HG02678 (cell line): ENCODE results near the gene POT1.
A peak's percentile ranks its signal among the peaks of the same experiment; 100 is the strongest.
"Not testable (repeated sequence)": the region's sequence is repeated elsewhere in the genome, so short reads cannot be mapped to it uniquely, and the experiment has no call there.

Experiments used
- ATAC-seq: cut with Tn5 transposase; IDR thresholded peaks from one replicate; pipeline ENCODE4 v1.9.1; 2021; ENCODE audit warnings: mild to moderate bottlenecking, moderate library complexity; ENCODE audit not compliant: unreplicated experiment

The POT1 gene, protein sequence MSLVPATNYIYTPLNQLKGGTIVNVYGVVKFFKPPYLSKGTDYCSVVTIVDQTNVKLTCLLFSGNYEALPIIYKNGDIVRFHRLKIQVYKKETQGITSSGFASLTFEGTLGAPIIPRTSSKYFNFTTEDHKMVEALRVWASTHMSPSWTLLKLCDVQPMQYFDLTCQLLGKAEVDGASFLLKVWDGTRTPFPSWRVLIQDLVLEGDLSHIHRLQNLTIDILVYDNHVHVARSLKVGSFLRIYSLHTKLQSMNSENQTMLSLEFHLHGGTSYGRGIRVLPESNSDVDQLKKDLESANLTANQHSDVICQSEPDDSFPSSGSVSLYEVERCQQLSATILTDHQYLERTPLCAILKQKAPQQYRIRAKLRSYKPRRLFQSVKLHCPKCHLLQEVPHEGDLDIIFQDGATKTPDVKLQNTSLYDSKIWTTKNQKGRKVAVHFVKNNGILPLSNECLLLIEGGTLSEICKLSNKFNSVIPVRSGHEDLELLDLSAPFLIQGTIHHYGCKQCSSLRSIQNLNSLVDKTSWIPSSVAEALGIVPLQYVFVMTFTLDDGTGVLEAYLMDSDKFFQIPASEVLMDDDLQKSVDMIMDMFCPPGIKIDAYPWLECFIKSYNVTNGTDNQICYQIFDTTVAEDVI

DNA sequence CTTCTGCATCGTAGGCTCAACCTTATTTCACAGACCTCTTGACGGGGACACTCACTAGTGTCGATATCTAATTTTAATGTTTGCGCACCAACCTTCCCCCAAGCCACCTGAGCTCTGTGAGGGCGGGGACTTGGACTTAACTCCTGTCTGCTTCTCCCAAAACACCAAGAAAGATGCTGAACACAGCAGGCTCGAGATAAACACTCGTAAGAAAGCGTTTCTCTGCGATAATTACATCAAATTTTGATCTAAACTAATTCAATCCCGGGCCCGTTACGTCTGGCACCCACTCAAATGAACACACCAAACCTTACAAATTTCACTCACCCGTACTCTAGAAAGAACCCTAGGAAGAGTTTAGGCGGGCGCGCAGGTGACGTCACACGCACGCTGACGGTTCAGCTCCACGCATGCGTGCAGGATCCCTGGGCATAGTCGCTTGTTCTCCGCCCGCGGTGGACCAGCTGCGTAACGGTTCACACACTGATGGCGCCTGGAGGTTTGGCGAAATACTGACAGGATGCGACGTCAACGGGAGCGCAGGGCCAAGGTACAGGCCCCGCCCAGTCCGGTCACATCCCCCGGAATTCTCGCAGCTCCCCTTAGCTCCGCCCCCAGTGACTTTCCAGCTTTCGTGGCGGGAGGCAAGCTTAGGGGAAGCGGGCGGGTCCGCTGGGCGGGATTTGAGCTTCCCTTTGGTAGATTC, at the start of gene POT1:
POT1 (minus strand) TSS at position 359 of the 706 bp plus-strand sequence. CDS start 32,652 bp downstream, outside the sequence.
- ATAC-seq = peak; percentile 100

DNA sequence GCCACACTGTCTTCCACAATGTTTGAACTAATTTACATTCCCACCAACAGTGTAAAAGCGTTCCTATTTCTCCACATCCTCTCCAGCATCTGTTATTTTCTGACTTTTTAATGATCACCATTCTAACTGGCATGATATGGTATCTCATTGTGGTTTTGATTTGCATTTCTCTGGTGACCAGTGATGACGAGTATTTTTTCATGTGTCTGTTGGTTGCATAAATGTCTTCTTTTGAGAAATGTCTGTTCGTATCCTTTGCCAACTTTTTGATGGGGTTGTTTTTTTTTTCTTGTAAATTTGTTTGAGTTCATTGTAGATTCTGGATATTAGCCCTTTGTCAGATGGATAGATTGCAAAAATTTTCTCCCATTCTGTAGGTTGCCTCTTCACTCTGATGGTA, 45.5 kb upstream of the POT1 start:
- not testable (repeated sequence) for ATAC-seq

DNA sequence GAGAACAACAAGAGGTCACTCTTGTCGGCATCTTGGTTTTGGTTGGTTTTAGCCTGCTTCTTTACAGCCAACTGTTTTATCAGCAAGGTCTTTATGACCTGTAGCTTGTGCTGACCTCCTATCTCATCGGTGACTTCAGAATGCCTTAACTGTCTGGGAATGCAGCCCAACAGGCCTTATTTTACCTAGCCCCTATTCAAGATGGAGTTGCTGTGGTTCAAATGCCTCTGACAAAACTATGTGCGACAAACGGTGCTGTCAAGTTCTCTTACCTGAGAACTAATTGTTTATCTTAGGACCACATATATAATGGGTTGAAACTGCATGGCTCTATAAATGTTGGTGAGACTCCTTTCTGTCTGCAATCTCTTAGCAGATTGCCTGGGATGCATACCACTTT, 35.9 kb upstream of the POT1 start:
- no peak for ATAC-seq

DNA sequence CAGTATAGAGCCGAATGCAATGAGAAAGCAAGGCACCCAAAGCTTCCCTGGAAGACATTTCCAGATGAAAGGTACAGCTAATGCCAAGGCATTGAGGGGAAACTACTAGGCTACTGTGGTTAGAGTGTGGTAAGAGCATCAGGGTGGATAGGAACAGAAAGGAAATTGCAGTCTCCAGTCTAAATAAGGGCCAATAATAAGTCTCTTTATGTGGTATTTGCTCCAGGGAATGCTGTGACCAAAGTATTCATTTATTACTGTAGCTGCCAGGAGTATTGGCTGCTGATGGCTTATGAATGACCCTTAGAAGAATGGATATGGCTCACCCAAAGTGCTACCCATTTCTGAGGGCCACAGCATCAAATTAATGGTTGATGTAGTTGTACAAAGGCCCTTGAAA, 30.1 kb upstream of the POT1 start:
- no peak for ATAC-seq

DNA sequence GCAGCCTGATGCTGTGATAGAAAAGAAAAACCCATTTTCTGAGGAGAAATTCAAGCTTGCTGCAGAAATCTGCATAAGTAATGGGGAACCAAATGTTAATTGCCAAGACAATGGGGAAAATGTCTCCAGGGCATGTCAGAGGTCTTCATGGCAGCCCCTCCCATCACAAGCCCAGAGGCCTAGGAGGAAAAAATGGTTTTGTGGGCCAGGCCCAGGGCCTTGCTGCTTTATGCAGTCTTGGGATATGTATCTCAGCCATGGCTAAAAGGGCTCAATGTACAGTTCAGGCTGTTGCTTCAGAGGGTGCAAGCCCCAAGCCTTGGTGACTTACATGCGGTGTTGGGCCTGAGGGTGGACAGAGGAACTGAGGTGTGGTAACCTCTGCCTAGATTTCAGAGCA, 28.3 kb upstream of the POT1 start:
- not testable (repeated sequence) for ATAC-seq

DNA sequence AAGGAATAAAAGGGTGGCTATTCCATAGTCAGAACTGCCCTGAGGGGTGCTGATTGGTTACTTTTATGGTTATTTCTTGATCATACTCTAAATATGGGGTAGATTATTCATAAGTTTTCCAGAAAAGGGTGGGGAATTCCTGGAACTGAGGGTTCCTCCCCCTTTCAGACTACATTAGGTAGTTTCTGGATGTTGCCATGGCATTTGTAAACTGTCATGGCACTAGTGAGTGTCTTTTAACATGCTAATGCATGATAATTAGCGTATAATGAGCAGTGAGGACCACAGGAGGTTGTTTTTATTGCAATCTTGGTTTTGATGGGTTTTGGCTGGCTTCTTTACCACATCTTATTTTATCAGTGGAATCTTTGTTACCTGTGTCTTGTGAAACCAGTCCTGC, 26.5 kb upstream of the POT1 start:
- no peak for ATAC-seq

DNA sequence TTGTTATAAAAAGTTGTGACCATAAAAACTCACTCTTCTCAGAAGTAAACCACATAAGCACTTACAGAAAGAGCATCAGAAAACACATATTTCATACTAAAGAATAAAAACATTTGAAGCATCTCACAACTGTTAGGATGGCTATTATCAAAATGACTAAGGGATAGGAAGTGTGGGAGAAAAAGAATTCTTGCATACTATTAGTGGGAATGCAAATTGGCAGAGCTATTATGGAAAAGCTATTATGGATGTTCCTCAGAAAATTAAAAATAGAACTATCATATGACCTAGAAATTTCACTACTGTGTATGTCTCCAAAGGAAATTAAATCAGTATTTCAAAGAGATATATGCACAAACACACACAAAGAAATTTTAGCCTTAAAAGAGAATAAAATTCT, 25.2 kb upstream of the POT1 start:
- no peak for ATAC-seq

DNA sequence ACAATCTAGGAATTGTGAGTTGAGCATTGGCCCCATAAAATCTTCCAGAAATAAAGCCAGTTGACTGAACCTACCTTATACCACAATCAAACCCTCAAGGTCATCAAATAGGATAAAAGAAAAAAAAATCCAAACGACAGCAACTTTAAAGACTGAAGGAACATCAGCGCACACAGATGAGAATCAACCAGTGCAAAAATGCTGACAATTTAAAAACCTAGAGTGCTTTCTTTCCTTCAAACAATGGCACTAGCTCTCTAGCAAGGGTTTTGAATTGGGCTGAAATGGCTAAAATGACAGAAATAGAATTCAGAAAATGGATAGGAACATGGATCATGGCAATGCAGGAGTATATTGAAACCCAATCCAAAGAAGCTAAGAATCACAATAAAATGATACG, 16.1 kb upstream of the POT1 start:
- no peak for ATAC-seq

DNA sequence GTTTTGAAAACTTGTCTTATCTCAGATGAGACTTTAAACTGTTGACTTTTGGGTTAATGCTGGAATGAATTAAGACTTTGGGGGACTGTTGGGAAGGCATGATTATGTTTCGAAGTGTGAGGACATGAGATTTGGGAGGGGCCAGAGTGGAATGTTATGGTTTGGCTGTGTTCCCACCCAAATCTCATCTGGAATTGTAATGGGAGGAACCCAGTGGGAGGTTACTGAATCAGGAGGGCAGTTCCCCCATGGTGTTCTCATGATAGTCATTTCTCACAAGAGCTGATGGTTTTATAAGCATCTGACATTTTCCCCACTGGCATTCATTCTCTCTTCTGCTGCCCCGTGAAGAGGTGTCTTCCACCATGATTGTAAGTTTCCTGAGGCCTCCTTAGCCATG, 13.8 kb upstream of the POT1 start:
- no peak for ATAC-seq

DNA sequence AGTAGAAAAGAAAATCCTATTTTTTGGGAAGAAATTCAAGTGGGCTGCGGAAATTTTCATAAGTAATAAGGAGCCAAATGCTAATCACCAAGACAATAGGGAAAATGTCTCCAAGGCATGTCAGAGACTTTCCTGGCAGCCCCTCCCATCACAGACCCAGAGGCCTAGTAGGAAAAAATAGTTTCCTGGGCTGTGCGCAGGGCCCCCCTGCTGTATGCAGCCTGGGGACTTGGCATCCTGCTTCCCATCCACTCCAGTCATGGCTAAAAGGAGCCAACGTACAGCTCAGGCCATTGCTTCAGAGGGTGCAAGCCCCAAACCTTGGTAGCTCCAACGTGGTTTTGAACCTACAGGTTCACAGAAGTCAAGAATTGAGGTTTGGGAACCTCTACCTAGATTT, 12.8 kb upstream of the POT1 start:
- ATAC-seq = no peak

DNA sequence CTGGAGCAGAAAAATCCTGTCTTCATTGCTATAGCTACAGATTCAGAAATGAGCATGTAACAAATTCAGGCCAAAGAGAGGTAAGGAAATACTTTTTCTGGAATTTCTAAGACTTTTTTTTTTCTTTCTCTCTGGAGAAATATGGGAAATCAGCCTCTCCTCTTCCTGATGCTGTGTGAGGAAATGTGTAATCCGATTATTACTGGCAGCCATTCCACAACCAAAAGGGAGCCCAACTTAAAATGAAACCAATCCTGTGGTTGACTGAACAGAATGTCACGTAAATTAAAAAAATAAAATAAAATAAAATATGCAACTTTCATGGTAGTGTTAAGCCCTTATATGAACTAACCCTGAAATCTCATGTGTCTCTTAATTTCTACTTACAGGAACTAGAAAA, 10.7 kb upstream of the POT1 start:
- ATAC-seq = no peak

DNA sequence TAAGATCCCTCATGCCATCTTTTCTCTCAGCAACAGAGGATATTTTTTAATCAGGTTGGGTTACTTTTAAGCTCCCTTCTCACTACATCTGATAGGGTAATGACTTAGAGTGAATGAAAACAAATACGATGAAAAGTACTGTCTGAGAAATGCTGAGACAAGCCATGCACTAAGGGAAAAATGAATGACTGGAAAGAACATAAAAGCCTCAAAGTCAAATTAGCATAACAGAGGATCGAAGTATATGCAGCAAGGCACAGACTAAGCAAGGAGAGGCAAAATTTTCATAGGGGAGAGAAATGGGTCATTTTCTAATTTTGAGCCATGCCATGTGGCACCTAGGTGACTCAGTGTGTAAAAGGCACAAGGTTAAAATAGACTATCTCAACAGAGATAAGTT, 8.5 kb upstream of the POT1 start:
- no peak for ATAC-seq

DNA sequence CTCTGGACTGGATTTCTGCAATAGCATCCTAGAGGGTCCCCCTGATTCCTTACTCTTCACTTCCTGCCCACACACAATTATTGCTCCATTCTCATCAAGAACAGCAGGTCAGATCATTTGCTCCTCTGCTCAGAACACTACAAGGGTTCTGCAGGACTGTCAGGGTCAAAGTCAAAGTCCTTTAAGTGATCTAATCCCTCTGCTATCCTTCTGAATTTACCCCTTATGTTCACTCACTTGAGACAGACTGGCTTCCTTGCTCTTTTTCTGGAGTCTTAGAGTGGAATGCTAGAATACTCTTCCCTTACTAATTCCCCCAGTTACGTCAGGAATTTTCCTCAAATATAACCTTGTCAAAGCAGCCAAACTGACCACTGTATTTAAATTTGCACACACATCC, 7.5 kb upstream of the POT1 start:
- no peak for ATAC-seq

DNA sequence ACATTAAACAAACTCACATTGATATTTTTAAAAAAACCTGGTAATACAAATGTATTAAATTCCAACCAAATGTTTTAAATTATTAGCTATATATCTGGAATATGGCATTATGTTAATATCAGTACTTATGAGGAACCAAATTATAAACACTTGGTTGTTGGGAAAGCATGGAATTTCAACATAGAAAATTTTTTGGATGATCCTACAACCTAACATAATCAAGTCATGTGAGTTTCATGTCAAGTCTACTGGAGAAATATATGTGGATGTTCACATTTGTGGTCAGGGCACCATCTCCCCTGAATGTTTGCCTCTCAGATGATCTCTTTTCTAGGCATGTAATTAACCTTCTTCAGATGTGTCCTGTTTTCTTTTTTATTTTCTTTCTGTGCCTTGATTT, 5.2 kb upstream of the POT1 start:
- no peak for ATAC-seq

DNA sequence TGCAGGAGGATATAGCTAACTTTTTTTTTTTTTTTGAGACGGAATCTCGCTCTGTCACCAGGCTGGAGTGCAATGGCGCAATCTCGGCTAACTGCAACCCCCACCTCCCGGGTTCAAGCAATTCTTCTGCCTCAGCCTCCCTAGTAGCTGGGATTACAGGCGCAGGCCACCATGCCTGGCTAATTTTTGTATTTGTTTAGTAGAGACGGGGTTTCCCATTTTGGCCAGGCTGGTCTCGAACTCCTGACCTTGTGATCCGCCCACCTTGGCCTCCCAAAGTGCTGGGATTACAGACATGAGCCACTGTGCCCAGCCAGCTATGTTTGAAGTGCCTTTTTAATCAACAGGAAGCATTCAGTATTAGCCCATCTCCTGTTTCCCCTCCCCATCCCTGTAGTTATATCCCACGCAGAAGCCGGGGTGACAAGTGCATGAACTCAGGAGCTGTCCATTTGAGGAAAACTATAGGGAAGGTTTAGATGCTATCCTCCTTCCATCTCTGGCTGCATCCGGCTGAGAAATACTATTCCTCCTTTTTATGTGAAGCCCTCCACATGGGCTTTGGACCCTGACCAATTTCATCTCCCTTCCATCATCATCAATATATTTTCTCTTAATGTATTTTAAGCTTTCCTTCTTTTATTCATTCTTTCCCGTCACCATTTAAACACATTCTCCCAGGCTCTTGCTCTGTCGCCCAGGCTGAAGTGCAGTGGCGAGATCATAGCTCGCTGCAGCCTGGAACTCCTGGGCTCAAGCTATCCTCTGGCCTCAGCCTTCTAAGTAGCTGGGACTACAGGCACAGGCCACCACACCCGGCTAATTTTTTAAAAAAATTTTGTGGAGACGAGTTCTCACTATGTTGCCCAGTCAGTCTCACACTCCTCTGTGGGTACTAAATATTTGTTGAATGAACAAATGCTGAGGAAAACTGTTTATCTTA, 1.3 kb upstream of the POT1 start:
- no peak for ATAC-seq

DNA sequence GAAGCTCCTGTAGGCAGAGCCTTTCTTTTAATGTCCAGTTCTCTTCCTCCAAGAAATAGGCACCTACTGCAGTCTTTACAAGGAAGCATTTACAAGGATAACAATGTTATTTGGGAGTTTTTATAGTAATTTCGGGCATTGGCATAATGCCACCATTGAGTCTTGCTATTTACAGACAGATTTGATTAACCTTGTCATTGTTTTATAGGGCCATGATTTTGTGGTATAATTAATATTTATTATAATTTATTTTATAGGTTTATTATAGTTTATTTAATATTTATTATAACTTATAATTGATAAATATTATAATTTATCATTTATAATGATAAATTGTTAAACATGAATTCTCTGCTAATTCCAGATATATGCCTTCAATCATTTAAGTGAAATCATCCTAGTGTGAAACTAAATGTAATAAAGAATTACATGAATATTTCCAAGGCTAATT, 573 bp upstream of the POT1 start:
- peak; percentile 0 for ATAC-seq

DNA sequence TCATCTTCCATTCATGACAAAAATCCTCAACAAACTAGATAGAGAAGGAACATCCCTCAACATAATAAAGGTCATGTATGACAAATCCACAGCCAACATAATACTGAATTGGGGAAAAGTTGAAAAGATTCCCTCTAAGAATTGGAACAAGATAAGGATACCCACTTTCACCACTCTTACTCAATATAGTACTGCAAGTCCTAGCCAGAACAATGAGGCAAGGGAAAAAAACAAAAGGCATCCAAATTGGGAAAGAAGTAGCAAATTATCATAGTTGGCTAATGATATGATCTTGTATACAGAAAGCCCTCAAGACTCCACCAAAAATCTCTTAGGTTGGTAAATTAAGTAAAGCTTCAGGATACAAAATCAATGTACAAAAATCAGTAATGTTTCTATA, 4.7 kb downstream of the POT1 start:
- ATAC-seq = no peak

DNA sequence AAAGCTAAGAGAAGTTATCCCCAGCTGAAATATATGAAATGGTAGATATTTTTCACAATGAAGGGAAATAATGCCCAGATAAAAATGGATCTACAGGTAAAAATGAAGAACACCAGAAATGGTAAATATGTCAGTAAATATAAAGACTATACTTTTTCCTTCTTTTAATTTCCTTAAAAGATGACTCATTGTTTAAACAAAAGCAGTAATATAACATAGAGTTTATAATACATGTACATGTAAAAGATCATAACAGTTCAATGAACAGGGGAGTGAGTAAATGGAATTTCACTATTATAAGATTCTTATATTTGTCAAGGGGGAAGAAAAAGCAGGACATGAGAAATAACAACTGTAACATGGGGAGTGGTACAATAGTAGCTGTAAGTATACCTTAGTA, 7.4 kb downstream of the POT1 start:
- no peak for ATAC-seq

DNA sequence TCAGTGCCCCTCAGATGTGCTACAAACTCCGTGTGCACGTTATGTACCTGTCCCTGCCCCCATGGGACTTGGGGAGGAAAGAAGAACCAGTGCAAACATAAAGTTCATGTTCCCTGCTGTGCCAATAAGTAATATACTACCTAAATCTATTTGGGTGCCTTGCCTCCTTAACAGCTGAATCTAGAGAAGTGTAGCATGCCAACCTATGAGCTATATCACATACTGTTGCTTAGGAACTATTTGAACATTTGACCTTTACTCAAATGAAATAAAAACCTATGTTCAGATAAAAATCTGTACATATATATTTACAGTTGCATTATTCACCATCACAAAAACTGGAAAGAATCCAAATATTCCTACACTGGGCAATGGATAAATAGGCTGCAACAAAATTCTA, 9.8 kb downstream of the POT1 start:
- ATAC-seq = no peak

DNA sequence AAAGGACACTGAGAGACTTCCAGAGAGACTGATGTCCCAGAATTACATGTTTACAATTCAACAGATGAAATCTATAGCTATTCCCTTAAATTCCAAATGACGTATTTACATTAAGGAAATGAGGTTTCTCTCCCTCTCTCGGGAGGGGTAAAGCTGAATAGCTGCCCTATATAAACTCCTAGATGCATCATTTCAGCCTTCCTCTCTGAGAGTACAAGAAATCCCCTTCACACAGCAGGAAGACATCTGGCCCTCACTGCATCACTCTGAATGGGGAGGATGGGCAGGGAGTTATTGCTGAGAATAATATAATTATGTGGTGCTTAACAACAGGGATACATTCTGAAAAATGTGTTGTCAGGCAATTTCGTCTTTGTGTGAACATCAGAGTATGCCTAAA, 11.0 kb downstream of the POT1 start:
- peak; percentile 78 for ATAC-seq

DNA sequence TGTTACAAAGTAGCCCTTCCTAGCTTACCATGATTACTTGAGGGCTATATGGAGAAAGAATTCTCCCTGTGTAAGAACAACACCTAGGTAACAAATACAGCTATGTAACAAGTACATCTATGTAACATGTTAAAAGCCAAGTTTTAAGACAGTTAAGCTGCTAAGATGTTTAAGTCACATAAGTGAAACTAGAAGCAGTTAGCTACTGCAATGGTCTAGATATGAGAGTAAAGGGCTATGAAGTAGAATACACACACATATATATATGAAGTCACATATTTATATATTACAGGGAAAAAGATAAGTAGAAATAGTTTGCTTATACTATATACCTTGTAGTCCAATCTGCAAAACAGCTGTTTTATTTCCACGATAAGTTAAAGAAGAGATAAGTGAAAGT, 14.4 kb downstream of the POT1 start:
- peak; percentile 50 for ATAC-seq
